Measurements from ENCODE around the gene REC8. TPM values are rescaled to one million over a fixed set of nuclear protein-coding genes. Genes with fewer than 3 reads are reported as not detected.

REC8 gene
- total and polyA plus RNA-seq, 2 of the 13 experiments (the other 11 are each of a cell fraction or from before 2014, with no cell fraction given): 3.4 to 14.7 TPM

- no peak for TF ChIP-seq ZNF597 (CRISPR knock-in tag; IDR thresholded peaks at IDR 0.05)
- peak; percentile 88 for TF ChIP-seq MXD3 (CRISPR knock-in tag; IDR thresholded peaks at IDR 0.05)
- TF ChIP-seq ZBTB8A (CRISPR knock-in tag; IDR thresholded peaks at IDR 0.05; ENCODE audit: borderline replicate concordance, low read depth): no peak
- TF ChIP-seq ZNF343 (CRISPR knock-in tag; IDR thresholded peaks at IDR 0.05): no peak
- peak; percentile 76; the same call in 1 of the 2 replicates for TF ChIP-seq DR1 (CRISPR knock-in tag; IDR thresholded peaks at IDR 0.05)
- TF ChIP-seq YEATS4 (CRISPR knock-in tag; IDR thresholded peaks at IDR 0.05; ENCODE audit: borderline replicate concordance): no peak; the same call in 1 of the 2 replicates
- TF ChIP-seq CREBL2 (CRISPR knock-in tag; IDR thresholded peaks at IDR 0.05; ENCODE audit: borderline replicate concordance): no peak
- TF ChIP-seq ZNF10 (CRISPR knock-in tag; IDR thresholded peaks at IDR 0.05; ENCODE audit: borderline replicate concordance, low read depth): no peak
- 0 out of 2 replicates have a peak, but pooled peaks have one; percentile 61 for TF ChIP-seq PITX1 (CRISPR knock-in tag; IDR thresholded peaks at IDR 0.05)
- no peak; the same call in 1 of the 2 replicates for TF ChIP-seq NCOA2 (CRISPR knock-in tag; IDR thresholded peaks at IDR 0.05)
- no peak for TF ChIP-seq FOSL1 (CRISPR knock-in tag; IDR thresholded peaks at IDR 0.05; ENCODE audit: borderline replicate concordance)
- no peak for TF ChIP-seq CEBPZ (IDR thresholded peaks at IDR 0.05; ENCODE audit: low read length)
- peak; percentile 99 for TF ChIP-seq MAZ (IDR thresholded peaks at IDR 0.05; ENCODE audit: borderline replicate concordance, low read depth, low read length)
- TF ChIP-seq MAZ (CRISPR knock-in tag; IDR thresholded peaks at IDR 0.05; ENCODE audit: low read depth): peak; percentile 80; the same call in 1 of the 2 replicates
- TF ChIP-seq ZNF574 (CRISPR knock-in tag; IDR thresholded peaks at IDR 0.05): peak; percentile 63
- 0 out of 2 replicates have a peak, but pooled peaks have one; percentile 10 for TF ChIP-seq BHLHE40 (IDR thresholded peaks at IDR 0.05; ENCODE audit: low read length)
- peak; percentile 48 for TF ChIP-seq BCL6 (CRISPR knock-in tag; IDR thresholded peaks at IDR 0.05)
- TF ChIP-seq ZNF101 (CRISPR knock-in tag; IDR thresholded peaks at IDR 0.05; ENCODE audit: borderline replicate concordance, low read depth): no peak
- no peak; the same call in 1 of the 2 replicates for TF ChIP-seq ZNF720 (CRISPR knock-in tag; IDR thresholded peaks at IDR 0.05)
Measured at GRCh38 chr14:24146453-24146977, 25.4 kb upstream of the REC8 start, which contains the start of gene PSME2 (continued).

Measured in HepG2 (cell line).